K562 (cell line): ENCODE data around the gene POR. TPM values are rescaled to one million over a fixed set of nuclear protein-coding genes. Genes with fewer than 3 reads are reported as not detected.
A peak's percentile ranks its signal among the peaks of the same experiment; 100 is the strongest.

Experiments used
- ATAC-seq: fragments of 200-7000 bp; cut with Tn5 transposase; 3 replicates; pipeline ENCODE4 v1.9.1; 2020; ENCODE audit warnings: moderate library complexity
- BruUV-seq: library from RNA; stranded (reverse); fragments of 400-500 nt; replicated peaks from 2 replicates; lab custom pipeline; 2021; lab: Mats Ljungman, UMichigan
- CTCF ChIA-PET: fragments of 300-600 bp; formaldehyde crosslinking; extraction: SDS; loops from one replicate; lab custom pipeline; 2021; ENCODE audit warnings: low intra/inter-chr PET ratio; lab: Yijun Ruan, JAX
- POLR2A ChIA-PET: fragments of 300-600, 350-650 bp; sonication (Branson Sonifier 250); formaldehyde crosslinking; extraction: SDS; loops from one replicate; lab custom pipeline; 2021; ENCODE audit warnings: antibody characterized with exemption, inconsistent platforms; lab: Yijun Ruan, JAX
- DNase-seq, 4 experiments: peaks; one replicate each; pipeline versions ENCODE4 v3.0.0 to v3.0.0-alpha.2; 2011 to 2018; ENCODE audit warnings: low spot score in 3 of 4, mixed read lengths in 3 of 4; ENCODE audit errors: extremely low read depth in 1 of 4
- FAIRE-seq: peaks from 2 replicates; lab custom pipeline; 2011; peaks lifted over from hg19 to GRCh38; lab: Jason Lieb, UNC
- H2AFZ ChIP-seq: 2 replicates; pipeline ENCODE4 v1.6.0; 2011; ENCODE audit warnings: low read depth, low read length, control low read depth, inconsistent platforms
- H3K27ac ChIP-seq: fragments of 200-600 bp; 3 replicates; pipeline ENCODE4 v1.8.0; 2011; ENCODE audit warnings: low read depth, mild to moderate bottlenecking, control low read depth, inconsistent platforms, low read length, moderate library complexity, mixed read lengths; ENCODE audit errors: extremely low read depth
- H3K27me3 ChIP-seq, 2 experiments: fragments of 300-600 bp in 1 of 2; 2 replicates in 1 of 2; 3 replicates in 1 of 2; pipeline versions ENCODE4 v1.6.0 to v1.8.0; 2011; ENCODE audit warnings: inconsistent platforms in 2 of 2, low read length in 2 of 2, mild to moderate bottlenecking in 1 of 2, mixed read lengths in 1 of 2, moderate library complexity in 1 of 2; ENCODE audit not compliant: control insufficient read depth in 2 of 2, insufficient read depth in 2 of 2
- H3K36me3 ChIP-seq: fragments of 300-600 bp; 3 replicates; pipeline ENCODE4 v1.8.0; 2011; ENCODE audit warnings: mild to moderate bottlenecking, low read length, inconsistent platforms; ENCODE audit not compliant: control insufficient read depth, insufficient read depth
- H3K4me1 ChIP-seq, 2 experiments: fragments of 200-600 bp in 1 of 2; replicated peaks in 1 of 2; 2 replicates in 1 of 2; 3 replicates in 1 of 2; pipeline versions ENCODE4 v1.5.1 to v1.8.0; 2011; ENCODE audit warnings: inconsistent platforms in 2 of 2, low read length in 2 of 2, mild to moderate bottlenecking in 1 of 2, mixed read lengths in 1 of 2, moderate library complexity in 1 of 2; ENCODE audit not compliant: control insufficient read depth in 2 of 2, insufficient read depth in 2 of 2
- H3K4me2 ChIP-seq: 2 replicates; pipeline ENCODE4 v1.6.1; 2011; ENCODE audit warnings: low read length, control low read depth, inconsistent platforms, mixed read lengths; ENCODE audit not compliant: insufficient read depth
- H3K4me3 ChIP-seq: fragments of 200-600 bp; sonication (generic), shearing (Covaris generic); 2 replicates; pipeline ENCODE4 v1.5.1; 2016; ENCODE audit warnings: control low read depth, inconsistent platforms
- H3K79me2 ChIP-seq: fragments of 200-600 bp; 3 replicates; pipeline ENCODE4 v1.8.0; 2011; ENCODE audit warnings: low read length, inconsistent platforms; ENCODE audit not compliant: control insufficient read depth, insufficient read depth
- H3K9ac ChIP-seq, 2 experiments: 2 replicates each; pipeline versions ENCODE4 v1.6.0 to v1.6.1; 2011; ENCODE audit warnings: low read depth in 2 of 2, low read length in 2 of 2, control low read depth in 1 of 2, inconsistent platforms in 1 of 2, mild to moderate bottlenecking in 1 of 2, mixed read lengths in 1 of 2; ENCODE audit not compliant: insufficient read depth in 1 of 2
- H3K9me1 ChIP-seq: one replicate; pipeline ENCODE4 v1.6.0; 2011; ENCODE audit warnings: inconsistent platforms, mild to moderate bottlenecking, low read length, moderate library complexity; ENCODE audit not compliant: control insufficient read depth, insufficient read depth
- H3K9me3 ChIP-seq: replicated peaks from 2 replicates; pipeline ENCODE4 v1.5.1; 2011; ENCODE audit warnings: low read depth, low read length, inconsistent platforms; ENCODE audit not compliant: control insufficient read depth, insufficient read depth
- H4K20me1 ChIP-seq: replicated peaks from 2 replicates; pipeline ENCODE4 v1.6.1; 2011; ENCODE audit warnings: low read length, inconsistent platforms, mixed read lengths; ENCODE audit not compliant: control insufficient read depth, insufficient read depth
- JUNB ChIP-seq: fragments of 450-650 bp; formaldehyde crosslinking; conservative IDR thresholded peaks from 2 replicates; pipeline ENCODE4 v1.4.0; 2020; ENCODE audit warnings: mild to moderate bottlenecking
- KAT7 ChIP-seq: sonication (generic); formaldehyde crosslinking; IDR thresholded peaks from 2 replicates; pipeline ENCODE4 v1.8.0; 2022; ENCODE audit warnings: missing genetic modification reagents, mild to moderate bottlenecking, borderline replicate concordance
- NFXL1 ChIP-seq: fragments of 450-650 bp; formaldehyde crosslinking; IDR thresholded peaks from 2 replicates; pipeline ENCODE4 v1.4.0; 2021; ENCODE audit warnings: mild to moderate bottlenecking
- POLR2G ChIP-seq: fragments of 200-400 bp; formaldehyde crosslinking; IDR thresholded peaks from 2 replicates; pipeline ENCODE4 v1.6.1; 2017; ENCODE audit warnings: low read depth, mild to moderate bottlenecking, antibody characterized with exemption, low read length, moderate library complexity
- RFX1 ChIP-seq: fragments of 450-650 bp; IDR thresholded peaks from 2 replicates; pipeline ENCODE4 v1.6.1; 2016; ENCODE audit warnings: mild to moderate bottlenecking, moderate library complexity
- TCF3 ChIP-seq: sonication (generic); formaldehyde crosslinking; IDR thresholded peaks from 2 replicates; pipeline ENCODE4 v1.4.0; 2020; ENCODE audit warnings: mild to moderate bottlenecking, missing genetic modification reagents
- ZNF143 ChIP-seq: sonication (generic); formaldehyde crosslinking; IDR thresholded peaks from 2 replicates; pipeline ENCODE4 v1.9.0; 2022; ENCODE audit warnings: mild to moderate bottlenecking, missing genetic modification reagents
- WGBS: fragments of 100-300 bp; shearing (Covaris generic); methylation state at CpG from one replicate; pipeline ENCODE4 v1.1.6; 2016; ENCODE audit warnings: low coverage, mixed read lengths; ENCODE audit not compliant: insufficient coverage; ENCODE audit errors: missing lambda C conversion rate; 5-methylcytosine and 5-hydroxymethylcytosine counted together
- in situ Hi-C: fragments of 300-500 bp; cut with MboI; formaldehyde crosslinking; loops from 4 replicates; pipeline ENCODE4 v1.15.0; 2018; ENCODE audit warnings: inconsistent platforms, mixed read lengths
- intact Hi-C: fragments of 100-400 bp; cut with micrococcal nuclease; formaldehyde crosslinking; loops from 2 replicates; pipeline ENCODE4 v1.14.2; 2022
- polyA plus RNA-seq, 8 experiments: library from polyadenylated mRNA; depleted of rRNA in 4 of 8; stranded (reverse) in 5 of 8; unstranded in 3 of 8; fragments of >200 nt; fragmentation: Nextera tagmentation in 2 of 8; fragmentation: Illumina TruSeq in 1 of 8; extraction: Ambion mirVana in 2 of 8; extraction: Trizol in 1 of 8; gene quantifications; 2 replicates each; pipeline versions ENCODE4 v1.2.1 to v1.2.3, GENCODE V29; 2011 to 2014; ENCODE audit warnings: inconsistent platforms in 1 of 8, missing spikeins in 1 of 8
- total RNA-seq, 7 experiments: library from RNA; depleted of rRNA in 6 of 7; stranded (reverse); fragments of >200 nt in 6 of 7; fragmentation: Illumina TruSeq in 2 of 7; extraction: Trizol in 2 of 7; gene quantifications; 2 replicates each; pipeline versions ENCODE4 v1.2.1 to v1.2.3, GENCODE V29; 2011 to 2021; ENCODE audit warnings: low replicate concordance in 1 of 7
- TF ChIP-seq, protein P1 (sequence below): fragments of 250-450 bp; sonication (Bioruptor Pico); IDR thresholded peaks from 2 replicates; pipeline ENCODE4 v1.8.0; 2021; ENCODE audit warnings: moderate library complexity, mild to moderate bottlenecking, inconsistent platforms
- TF ChIP-seq, protein P2 (sequence below): sonication (generic); formaldehyde crosslinking; IDR thresholded peaks from 2 replicates; pipeline ENCODE4 v1.8.1; 2023; ENCODE audit warnings: mild to moderate bottlenecking, missing genetic modification reagents
- TF ChIP-seq, protein P3 (sequence below): IDR thresholded peaks from 3 replicates; pipeline ENCODE4 v1.6.1; 2011; ENCODE audit warnings: borderline replicate concordance, mild to moderate bottlenecking; ENCODE audit not compliant: insufficient read length, insufficient read depth
- TF ChIP-seq, protein P4 (sequence below): fragments of 250-450 bp; sonication (Bioruptor Pico); IDR thresholded peaks from 2 replicates; pipeline ENCODE4 v1.4.0; 2020; ENCODE audit warnings: mild to moderate bottlenecking, moderate library complexity
- TF ChIP-seq, protein P5 (sequence below): sonication (generic); formaldehyde crosslinking; IDR thresholded peaks from 2 replicates; pipeline ENCODE4 v1.5.0; 2020; ENCODE audit warnings: missing genetic modification reagents

The POR gene
- total and polyA plus RNA-seq, 9 of the 15 experiments (the other 6 are each of a cell fraction or from before 2014, with no cell fraction given): 4.7 to 142 (median 40.8) TPM

DNA sequence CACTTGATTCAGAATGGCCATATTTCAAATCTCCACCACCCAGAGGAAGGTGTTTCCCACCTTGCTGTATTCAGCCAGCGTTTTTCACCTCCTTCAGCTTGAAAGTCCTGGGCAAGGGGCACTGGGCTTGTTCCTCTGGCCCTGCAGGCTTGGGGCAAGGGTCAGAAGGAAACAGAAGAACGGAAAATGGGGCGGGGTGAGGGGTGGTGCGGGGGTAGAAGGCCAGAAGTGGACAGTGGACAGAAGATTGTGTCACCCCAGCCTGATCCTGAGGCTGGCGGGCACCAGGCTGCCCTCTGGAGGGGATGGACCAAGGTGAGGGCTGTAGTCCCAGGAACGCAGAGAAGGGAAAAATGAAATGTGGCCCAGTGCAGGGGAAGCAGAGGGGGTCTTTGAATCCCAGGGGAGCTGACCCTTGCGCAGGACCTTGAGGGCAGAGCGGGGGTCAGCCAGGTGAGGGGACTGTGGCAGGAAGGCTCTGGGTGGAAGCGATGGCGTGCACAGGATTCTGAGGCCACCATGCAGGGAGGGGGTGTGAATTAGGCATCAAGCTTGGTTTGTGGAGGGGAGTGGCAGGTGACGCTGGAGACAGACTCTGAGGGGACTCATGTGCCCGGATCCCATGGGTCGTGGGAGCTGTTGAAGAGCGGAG is 56.5 kb downstream of the POR start:
- WGBS: 70% methylated on average over 14 of the region's 14 CpGs
- Histone ChIP-seq H3K27ac (no peak overlapping the region), H3K4me2 (no peak overlapping the region), H3K9me1 (no peaks in the 10 kb centered on the region), H2AFZ (no peak overlapping the region), H4K20me1 (no peaks in the 10 kb centered on the region), H3K79me2 (no peaks in the 10 kb centered on the region), H3K4me3 (no peak overlapping the region), H3K9me3 (no peaks in the 10 kb centered on the region), H3K9ac (peak overlapping the region in 1 of 2 experiments; percentile 85; a peak in 2 of 4 replicates), H3K4me1 (peaks cover 8 to 27% of the 10 kb centered on the region in 2 experiments; a peak in 3 of 5 replicates), H3K36me3 (peaks cover 36% of the 10 kb centered on the region; the same call in 2 of the 3 replicates), H3K27me3 (no peaks in the 10 kb centered on the region)
- CTCF ChIA-PET: no interaction called here
- POLR2A ChIA-PET: interaction anchor here (0.6 to 1.0 kb wide), 3 partner anchors 18 to 86 kb away, joined by 4 to 6 read pairs (median 4); partner anchors contain the start of gene POR
- in situ Hi-C loops (no loop called here), intact Hi-C loops (loop anchor here (5.0 kb wide), 1 partner anchor 104 kb away; no protein-coding TSS in a partner anchor)
- BruUV-seq: no TSS peak
- TF ChIP-seq, protein P1, sequence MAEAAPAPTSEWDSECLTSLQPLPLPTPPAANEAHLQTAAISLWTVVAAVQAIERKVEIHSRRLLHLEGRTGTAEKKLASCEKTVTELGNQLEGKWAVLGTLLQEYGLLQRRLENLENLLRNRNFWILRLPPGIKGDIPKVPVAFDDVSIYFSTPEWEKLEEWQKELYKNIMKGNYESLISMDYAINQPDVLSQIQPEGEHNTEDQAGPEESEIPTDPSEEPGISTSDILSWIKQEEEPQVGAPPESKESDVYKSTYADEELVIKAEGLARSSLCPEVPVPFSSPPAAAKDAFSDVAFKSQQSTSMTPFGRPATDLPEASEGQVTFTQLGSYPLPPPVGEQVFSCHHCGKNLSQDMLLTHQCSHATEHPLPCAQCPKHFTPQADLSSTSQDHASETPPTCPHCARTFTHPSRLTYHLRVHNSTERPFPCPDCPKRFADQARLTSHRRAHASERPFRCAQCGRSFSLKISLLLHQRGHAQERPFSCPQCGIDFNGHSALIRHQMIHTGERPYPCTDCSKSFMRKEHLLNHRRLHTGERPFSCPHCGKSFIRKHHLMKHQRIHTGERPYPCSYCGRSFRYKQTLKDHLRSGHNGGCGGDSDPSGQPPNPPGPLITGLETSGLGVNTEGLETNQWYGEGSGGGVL (CRISPR knock-in tag): no peak
- TF ChIP-seq, protein P2, sequence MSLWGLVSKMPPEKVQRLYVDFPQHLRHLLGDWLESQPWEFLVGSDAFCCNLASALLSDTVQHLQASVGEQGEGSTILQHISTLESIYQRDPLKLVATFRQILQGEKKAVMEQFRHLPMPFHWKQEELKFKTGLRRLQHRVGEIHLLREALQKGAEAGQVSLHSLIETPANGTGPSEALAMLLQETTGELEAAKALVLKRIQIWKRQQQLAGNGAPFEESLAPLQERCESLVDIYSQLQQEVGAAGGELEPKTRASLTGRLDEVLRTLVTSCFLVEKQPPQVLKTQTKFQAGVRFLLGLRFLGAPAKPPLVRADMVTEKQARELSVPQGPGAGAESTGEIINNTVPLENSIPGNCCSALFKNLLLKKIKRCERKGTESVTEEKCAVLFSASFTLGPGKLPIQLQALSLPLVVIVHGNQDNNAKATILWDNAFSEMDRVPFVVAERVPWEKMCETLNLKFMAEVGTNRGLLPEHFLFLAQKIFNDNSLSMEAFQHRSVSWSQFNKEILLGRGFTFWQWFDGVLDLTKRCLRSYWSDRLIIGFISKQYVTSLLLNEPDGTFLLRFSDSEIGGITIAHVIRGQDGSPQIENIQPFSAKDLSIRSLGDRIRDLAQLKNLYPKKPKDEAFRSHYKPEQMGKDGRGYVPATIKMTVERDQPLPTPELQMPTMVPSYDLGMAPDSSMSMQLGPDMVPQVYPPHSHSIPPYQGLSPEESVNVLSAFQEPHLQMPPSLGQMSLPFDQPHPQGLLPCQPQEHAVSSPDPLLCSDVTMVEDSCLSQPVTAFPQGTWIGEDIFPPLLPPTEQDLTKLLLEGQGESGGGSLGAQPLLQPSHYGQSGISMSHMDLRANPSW (CRISPR knock-in tag): no peak
- no peak for TF ChIP-seq KAT7 (CRISPR knock-in tag)
- TF ChIP-seq, protein P3, sequence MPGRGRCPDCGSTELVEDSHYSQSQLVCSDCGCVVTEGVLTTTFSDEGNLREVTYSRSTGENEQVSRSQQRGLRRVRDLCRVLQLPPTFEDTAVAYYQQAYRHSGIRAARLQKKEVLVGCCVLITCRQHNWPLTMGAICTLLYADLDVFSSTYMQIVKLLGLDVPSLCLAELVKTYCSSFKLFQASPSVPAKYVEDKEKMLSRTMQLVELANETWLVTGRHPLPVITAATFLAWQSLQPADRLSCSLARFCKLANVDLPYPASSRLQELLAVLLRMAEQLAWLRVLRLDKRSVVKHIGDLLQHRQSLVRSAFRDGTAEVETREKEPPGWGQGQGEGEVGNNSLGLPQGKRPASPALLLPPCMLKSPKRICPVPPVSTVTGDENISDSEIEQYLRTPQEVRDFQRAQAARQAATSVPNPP: no peak
- no peak for TF ChIP-seq TCF3 (CRISPR knock-in tag)
- no peak for TF ChIP-seq RFX1
- TF ChIP-seq, protein P4, sequence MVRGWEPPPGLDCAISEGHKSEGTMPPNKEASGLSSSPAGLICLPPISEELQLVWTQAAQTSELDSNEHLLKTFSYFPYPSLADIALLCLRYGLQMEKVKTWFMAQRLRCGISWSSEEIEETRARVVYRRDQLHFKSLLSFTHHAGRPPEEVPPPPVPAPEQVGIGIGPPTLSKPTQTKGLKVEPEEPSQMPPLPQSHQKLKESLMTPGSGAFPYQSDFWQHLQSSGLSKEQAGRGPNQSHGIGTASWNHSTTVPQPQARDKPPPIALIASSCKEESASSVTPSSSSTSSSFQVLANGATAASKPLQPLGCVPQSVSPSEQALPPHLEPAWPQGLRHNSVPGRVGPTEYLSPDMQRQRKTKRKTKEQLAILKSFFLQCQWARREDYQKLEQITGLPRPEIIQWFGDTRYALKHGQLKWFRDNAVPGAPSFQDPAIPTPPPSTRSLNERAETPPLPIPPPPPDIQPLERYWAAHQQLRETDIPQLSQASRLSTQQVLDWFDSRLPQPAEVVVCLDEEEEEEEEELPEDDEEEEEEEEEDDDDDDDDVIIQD (CRISPR knock-in tag): 0 out of 2 replicates have a peak, but pooled peaks have one; percentile 54
- TF ChIP-seq, protein P5, sequence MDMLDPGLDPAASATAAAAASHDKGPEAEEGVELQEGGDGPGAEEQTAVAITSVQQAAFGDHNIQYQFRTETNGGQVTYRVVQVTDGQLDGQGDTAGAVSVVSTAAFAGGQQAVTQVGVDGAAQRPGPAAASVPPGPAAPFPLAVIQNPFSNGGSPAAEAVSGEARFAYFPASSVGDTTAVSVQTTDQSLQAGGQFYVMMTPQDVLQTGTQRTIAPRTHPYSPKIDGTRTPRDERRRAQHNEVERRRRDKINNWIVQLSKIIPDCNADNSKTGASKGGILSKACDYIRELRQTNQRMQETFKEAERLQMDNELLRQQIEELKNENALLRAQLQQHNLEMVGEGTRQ (CRISPR knock-in tag): no peak
- TF ChIP-seq POLR2G: 0 out of 2 replicates have a peak, but pooled peaks have one; percentile 0
- TF ChIP-seq ZNF143 (CRISPR knock-in tag): no peak
- no peak for TF ChIP-seq NFXL1 (CRISPR knock-in tag)
- TF ChIP-seq JUNB (CRISPR knock-in tag): no peak
- DNase-seq: peak in 1 of 4 experiments; percentile 17
- no peak for FAIRE-seq
- no peak for ATAC-seq
